Neuronal stem cell (in vitro differentiated cells): ENCODE data around the gene PRKN.

Experiments
- DNase-seq: peaks from one replicate; pipeline ENCODE4 v3.0.0-alpha.2; 2013; ENCODE audit warnings: low spot score
- H2AFZ ChIP-seq: one replicate; pipeline ENCODE4 v1.6.1; 2013; ENCODE audit warnings: mild to moderate bottlenecking, low read length, inconsistent platforms
- H2AK5ac ChIP-seq: 2 replicates; pipeline ENCODE4 v1.6.1; 2013; ENCODE audit warnings: low read depth, mild to moderate bottlenecking, inconsistent platforms, low read length, moderate library complexity, mixed read lengths
- H2BK120ac ChIP-seq: 2 replicates; pipeline ENCODE4 v1.6.1; 2013; ENCODE audit warnings: low read depth, mild to moderate bottlenecking, inconsistent platforms, low read length, moderate library complexity, mixed read lengths
- H2BK12ac ChIP-seq: one replicate; pipeline ENCODE4 v1.6.1; 2013; ENCODE audit warnings: low read length, inconsistent platforms
- H2BK15ac ChIP-seq: 2 replicates; pipeline ENCODE4 v1.6.1; 2013; ENCODE audit warnings: mild to moderate bottlenecking, low read length, inconsistent platforms, mixed read lengths
- H2BK5ac ChIP-seq: one replicate; pipeline ENCODE4 v1.6.1; 2013; ENCODE audit warnings: inconsistent platforms, mild to moderate bottlenecking, low read length, moderate library complexity
- H3K14ac ChIP-seq: one replicate; pipeline ENCODE4 v1.6.1; 2013; ENCODE audit warnings: low read length, inconsistent platforms
- H3K18ac ChIP-seq: 2 replicates; pipeline ENCODE4 v1.6.1; 2013; ENCODE audit warnings: low read length, inconsistent platforms
- H3K23ac ChIP-seq: 2 replicates; pipeline ENCODE4 v1.6.1; 2013; ENCODE audit warnings: low read depth, mild to moderate bottlenecking, mixed read lengths, low read length, inconsistent platforms; ENCODE audit not compliant: poor library complexity
- H3K27ac ChIP-seq: replicated peaks from 3 replicates; pipeline ENCODE4 v1.5.1; 2013; ENCODE audit warnings: low read length, inconsistent platforms
- H3K27me3 ChIP-seq, 3 experiments: 2 replicates each; pipeline ENCODE4 v1.6.1; 2013; ENCODE audit warnings: low read length in 3 of 3, mild to moderate bottlenecking in 2 of 3, inconsistent platforms in 1 of 3, low read depth in 1 of 3, mixed read lengths in 1 of 3, moderate library complexity in 1 of 3; ENCODE audit not compliant: control insufficient read depth in 3 of 3, insufficient read depth in 3 of 3
- H3K36me3 ChIP-seq, 2 donors: replicated peaks in 1 of 2; 2 replicates each; pipeline ENCODE4 v1.6.1; 2013; ENCODE audit warnings: low read length in 2 of 2; ENCODE audit not compliant: control insufficient read depth in 2 of 2, insufficient read depth in 2 of 2
- H3K4ac ChIP-seq: 2 replicates; pipeline ENCODE4 v1.6.1; 2013; ENCODE audit warnings: inconsistent platforms, mild to moderate bottlenecking, low read length, moderate library complexity
- H3K4me1 ChIP-seq, 2 donors: 1 replicate in 1 of 2; 2 replicates in 1 of 2; pipeline ENCODE4 v1.6.1; 2013; ENCODE audit warnings: low read length in 2 of 2, low read depth in 1 of 2; ENCODE audit not compliant: control insufficient read depth in 2 of 2, insufficient read depth in 1 of 2
- H3K4me2 ChIP-seq: one replicate; pipeline ENCODE4 v1.6.1; 2013; ENCODE audit warnings: mild to moderate bottlenecking, low read length, inconsistent platforms; ENCODE audit not compliant: insufficient read depth, poor library complexity, severe bottlenecking
- H3K4me3 ChIP-seq, 2 donors: 2 replicates each; pipeline ENCODE4 v1.5.1; 2013; ENCODE audit warnings: low read length in 2 of 2, mild to moderate bottlenecking in 2 of 2, inconsistent platforms in 1 of 2, moderate library complexity in 1 of 2
- H3K79me1 ChIP-seq: one replicate; pipeline ENCODE4 v1.6.1; 2013; ENCODE audit warnings: low read depth, mild to moderate bottlenecking, inconsistent platforms, low read length, moderate library complexity
- H3K9ac ChIP-seq: one replicate; pipeline ENCODE4 v1.6.1; 2013; ENCODE audit warnings: mild to moderate bottlenecking, low read depth, low read length, inconsistent platforms; ENCODE audit not compliant: poor library complexity
- H3K9me3 ChIP-seq, 2 donors: replicated peaks in 1 of 2; 2 replicates each; pipeline versions ENCODE3 to v1.6.1; 2013; ENCODE audit warnings: low read length in 2 of 2, mild to moderate bottlenecking in 2 of 2, inconsistent platforms in 1 of 2, low read depth in 1 of 2, mixed read lengths in 1 of 2, moderate library complexity in 1 of 2; ENCODE audit not compliant: control insufficient read depth in 2 of 2, insufficient read depth in 1 of 2
- H4K8ac ChIP-seq: one replicate; pipeline ENCODE4 v1.6.1; 2013; ENCODE audit warnings: low read depth, mild to moderate bottlenecking, inconsistent platforms, low read length, moderate library complexity
- H4K91ac ChIP-seq: one replicate; pipeline ENCODE4 v1.6.1; 2013; ENCODE audit warnings: low read length, low read depth, mild to moderate bottlenecking, inconsistent platforms; ENCODE audit not compliant: poor library complexity
- WGBS, 2 donors: extraction: QIAGEN DNeasy Blood & Tissue Kit; methylation state at CpG; one replicate each; pipeline ENCODE4 v1.1.7; 2013; ENCODE audit warnings: missing lambda C conversion rate in 2 of 2, mixed read lengths in 1 of 2; ENCODE audit not compliant: insufficient read length in 2 of 2, insufficient replicate concordance in 1 of 2; ENCODE audit errors: extremely low coverage in 2 of 2; 5-methylcytosine and 5-hydroxymethylcytosine counted together

PRKN gene

GRCh38 chr6:161924516-161925116 is 803.0 kb downstream of the PRKN start:
- H3K4me3 ChIP-seq: no peak overlapping the region
- no peak overlapping the region for H3K14ac ChIP-seq
- no peak overlapping the region for H4K8ac ChIP-seq
- no peak overlapping the region for H2BK12ac ChIP-seq
- H4K91ac ChIP-seq: no peak overlapping the region
- no peak overlapping the region for H2BK120ac ChIP-seq
- H3K9me3 ChIP-seq: no peaks in the 10 kb centered on the region
- H3K79me1 ChIP-seq: no peaks in the 10 kb centered on the region
- H2AK5ac ChIP-seq: no peak overlapping the region
- H3K18ac ChIP-seq: no peak overlapping the region
- H3K9ac ChIP-seq: no peak overlapping the region
- no peak overlapping the region for H3K4ac ChIP-seq
- H3K4me1 ChIP-seq: peaks cover 2 to 6% of the 10 kb centered on the region in 2 donors
- H3K36me3 ChIP-seq: no peaks in the 10 kb centered on the region
- no peaks in the 10 kb centered on the region for H3K27me3 ChIP-seq
- no peak overlapping the region for H3K27ac ChIP-seq
- no peak for DNase-seq
- no peak overlapping the region for H2BK15ac ChIP-seq
- H3K23ac ChIP-seq: no peak overlapping the region
- no peak overlapping the region for H2AFZ ChIP-seq
- H2BK5ac ChIP-seq: no peak overlapping the region
- no CpG with 5 or more reads among the region's 5 CpGs for WGBS, 2 donors
- H3K4me2 ChIP-seq: no peak overlapping the region

GRCh38 chr6:161922631-161923119 is 804.9 kb downstream of the PRKN start:
- Histone ChIP-seq H2AK5ac (no peak overlapping the region), H3K27me3 (no peaks in the 10 kb centered on the region), H3K4me3 (no peak overlapping the region), H2BK120ac (no peak overlapping the region), H3K36me3 (no peaks in the 10 kb centered on the region), H3K14ac (no peak overlapping the region), H4K8ac (no peak overlapping the region), H3K23ac (no peak overlapping the region), H4K91ac (no peak overlapping the region), H2AFZ (peak overlapping the region; percentile 68), H3K9ac (no peak overlapping the region), H3K4ac (no peak overlapping the region), H3K4me2 (no peak overlapping the region), H2BK5ac (no peak overlapping the region), H2BK15ac (no peak overlapping the region), H2BK12ac (no peak overlapping the region), H3K4me1 (peaks cover 2 to 6% of the 10 kb centered on the region in 2 donors), H3K18ac (no peak overlapping the region), H3K27ac (no peak overlapping the region), H3K9me3 (no peaks in the 10 kb centered on the region), H3K79me1 (no peaks in the 10 kb centered on the region)
- no peak for DNase-seq
- WGBS, 2 donors: no CpG with 5 or more reads among the region's 1 CpG

- Histone ChIP-seq H3K4me2 (no peak overlapping the region), H2BK15ac (no peak overlapping the region), H2BK5ac (no peak overlapping the region), H3K4me3 (no peak overlapping the region), H3K79me1 (no peaks in the 10 kb centered on the region), H2BK12ac (no peak overlapping the region), H2AFZ (no peak overlapping the region), H3K4ac (no peak overlapping the region), H3K27me3 (no peaks in the 10 kb centered on the region), H3K36me3 (no peaks in the 10 kb centered on the region), H3K27ac (no peak overlapping the region), H3K23ac (no peak overlapping the region), H3K18ac (no peak overlapping the region), H3K4me1 (peaks cover 2 to 6% of the 10 kb centered on the region in 2 donors), H3K9ac (no peak overlapping the region), H4K8ac (no peak overlapping the region), H2AK5ac (no peak overlapping the region), H3K14ac (no peak overlapping the region), H3K9me3 (no peaks in the 10 kb centered on the region), H2BK120ac (no peak overlapping the region), H4K91ac (no peak overlapping the region)
- WGBS, 2 donors: no CpG with 5 or more reads among the region's 3 CpGs
- no peak for DNase-seq
Measured at GRCh38 chr6:161921602-161922395, 805.8 kb downstream of the PRKN start.

GRCh38 chr6:161919691-161920090 is 807.9 kb downstream of the PRKN start:
- no peak for DNase-seq
- H3K4me1 ChIP-seq: peaks cover 0 to 2% of the 10 kb centered on the region in 2 donors

More at GRCh38 chr6:161919691-161920090, 807.9 kb downstream of the PRKN start:
- H2BK5ac ChIP-seq: no peak overlapping the region
- H3K27ac ChIP-seq: no peak overlapping the region
- H3K18ac ChIP-seq: no peak overlapping the region
- no peak overlapping the region for H3K4me2 ChIP-seq
- no peaks in the 10 kb centered on the region for H3K27me3 ChIP-seq
- no peaks in the 10 kb centered on the region for H3K36me3 ChIP-seq
- H2BK15ac ChIP-seq: no peak overlapping the region
- no peak overlapping the region for H3K14ac ChIP-seq
- no peak overlapping the region for H2BK12ac ChIP-seq
- H3K79me1 ChIP-seq: no peaks in the 10 kb centered on the region
- H2AFZ ChIP-seq: no peak overlapping the region
- no peak overlapping the region for H4K8ac ChIP-seq
- H3K4ac ChIP-seq: no peak overlapping the region
- no peak overlapping the region for H3K4me3 ChIP-seq
- no peak overlapping the region for H3K23ac ChIP-seq
- no peak overlapping the region for H3K9ac ChIP-seq
- no peaks in the 10 kb centered on the region for H3K9me3 ChIP-seq
- no peak overlapping the region for H2AK5ac ChIP-seq
- no CpG with 5 or more reads among the region's 2 CpGs for WGBS, 2 donors
- no peak overlapping the region for H2BK120ac ChIP-seq
- H4K91ac ChIP-seq: no peak overlapping the region
